UCSD-AML1 (cell line): ENCODE results near the gene OR51L1.
"Not testable (repeated sequence)": the region's sequence is repeated elsewhere in the genome, so short reads cannot be mapped to it uniquely, and the experiment has no call there.

Experiments
- DNase-seq: peaks from one replicate; lab custom pipeline; 2025; ENCODE audit not compliant: unreplicated experiment; lab: John Stamatoyannopoulos, UW

OR51L1 gene, protein sequence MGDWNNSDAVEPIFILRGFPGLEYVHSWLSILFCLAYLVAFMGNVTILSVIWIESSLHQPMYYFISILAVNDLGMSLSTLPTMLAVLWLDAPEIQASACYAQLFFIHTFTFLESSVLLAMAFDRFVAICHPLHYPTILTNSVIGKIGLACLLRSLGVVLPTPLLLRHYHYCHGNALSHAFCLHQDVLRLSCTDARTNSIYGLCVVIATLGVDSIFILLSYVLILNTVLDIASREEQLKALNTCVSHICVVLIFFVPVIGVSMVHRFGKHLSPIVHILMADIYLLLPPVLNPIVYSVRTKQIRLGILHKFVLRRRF

DNA sequence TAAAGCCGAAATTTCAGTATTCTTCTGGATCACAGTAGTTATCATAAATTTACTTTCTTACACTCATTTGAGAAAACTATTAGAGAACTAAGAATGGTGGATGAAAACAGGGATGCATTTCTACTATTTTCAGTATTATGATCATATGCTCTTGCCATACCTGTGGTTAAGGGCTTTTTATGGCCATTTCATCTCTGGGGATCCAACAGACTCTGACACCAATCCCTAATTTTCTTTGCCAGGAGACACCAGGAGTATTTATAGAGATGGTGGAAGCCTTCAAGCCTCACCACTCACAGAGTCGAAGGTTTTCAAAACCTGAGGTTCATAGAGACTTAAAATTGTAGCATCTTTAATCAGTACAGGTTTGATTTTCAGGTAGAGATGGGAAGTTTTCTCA is at the start of gene OR51L1:
Gene OR51L1 (plus strand): TSS at position 301 of the 400 bp plus-strand sequence. CDS start 4,132 bp downstream, outside the sequence.
- no peak for DNase-seq

DNA sequence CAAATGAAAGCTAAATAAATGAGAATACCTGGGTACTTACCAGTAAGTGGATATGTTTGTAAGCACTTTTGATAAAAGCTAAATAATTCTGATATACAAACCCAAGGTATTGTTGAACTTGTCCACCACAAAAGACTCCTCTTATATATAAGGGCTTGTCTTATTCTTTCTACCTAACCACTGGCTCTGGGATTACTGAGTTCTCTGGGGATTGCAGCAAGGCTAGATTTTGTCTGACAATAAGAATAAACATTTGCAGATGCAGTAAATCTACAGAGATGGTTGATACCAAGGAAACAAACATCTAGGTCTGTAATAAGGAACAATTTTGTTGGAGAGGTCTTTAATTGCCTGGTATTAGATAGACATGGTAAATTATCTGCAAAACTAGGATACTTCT is 47.1 kb upstream of the OR51L1 start, which contains the start of gene OR51A4:
Gene OR51A4 (minus strand): TSS at position 101 of the 400 bp plus-strand sequence. CDS start 505 bp downstream, outside the sequence.
- no peak for DNase-seq

GRCh38 chr11:4955613-4956012 is 39.0 kb upstream of the OR51L1 start, which contains the start of gene OR51A2:
Gene OR51A2, minus strand, starts transcription at chr11:4955713. Its CDS starts 0 bp downstream, at chr11:4955713.
- DNase-seq: not testable (repeated sequence)

DNA sequence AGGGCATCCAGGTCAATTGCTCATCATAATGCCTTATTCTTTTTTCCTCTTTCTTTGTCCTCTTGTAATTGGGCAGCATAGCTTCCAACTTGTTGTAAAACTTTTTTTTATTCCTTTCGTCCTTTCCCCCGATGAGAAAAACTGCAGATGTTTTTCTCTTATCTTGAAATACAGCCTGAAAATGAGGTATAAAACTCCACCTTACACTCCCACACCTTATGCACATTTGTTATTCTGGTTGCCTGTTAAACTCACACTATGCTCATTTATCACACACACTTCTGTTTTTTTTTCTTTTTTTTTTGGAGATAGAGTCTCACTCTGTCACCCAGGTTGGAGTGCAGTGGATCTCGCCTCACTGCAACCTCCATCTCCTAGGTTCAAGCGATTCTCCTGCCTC is 37.3 kb upstream of the OR51L1 start:
- no peak for DNase-seq

GRCh38 chr11:4960877-4961276 is 33.8 kb upstream of the OR51L1 start:
- DNase-seq: no peak

DNA sequence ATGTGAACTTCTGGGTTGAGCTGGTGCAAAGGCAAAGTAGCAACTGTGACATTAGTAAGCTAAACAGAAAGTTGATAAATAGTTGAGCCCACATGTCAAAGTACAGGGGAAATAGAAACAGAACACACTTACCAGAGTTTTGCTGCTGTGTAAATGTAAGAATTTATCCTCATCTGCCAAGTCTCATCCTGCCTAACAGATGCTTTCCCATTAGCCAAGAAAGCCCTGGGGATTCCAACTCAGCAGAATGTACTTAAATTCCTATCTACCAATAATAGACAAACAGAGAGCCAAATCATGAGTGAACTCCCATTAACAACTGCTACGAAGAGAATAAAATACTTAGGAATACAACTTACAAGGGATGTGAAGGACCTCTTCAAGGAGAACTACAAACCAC is 31.8 kb upstream of the OR51L1 start:
- DNase-seq: no peak

- DNase-seq: no peak
Observed at GRCh38 chr11:4975436-4975835, 19.2 kb upstream of the OR51L1 start.

- DNase-seq: no peak
Observed at GRCh38 chr11:4979036-4979435, 15.6 kb upstream of the OR51L1 start.

- no peak for DNase-seq
Observed at GRCh38 chr11:4982678-4983077, 12.0 kb upstream of the OR51L1 start.

GRCh38 chr11:4983841-4984240 is 10.8 kb upstream of the OR51L1 start:
- DNase-seq: no peak

- no peak for DNase-seq
Observed at GRCh38 chr11:4991060-4991459, 3.6 kb upstream of the OR51L1 start.

GRCh38 chr11:5004424-5005274 is 10.0 kb downstream of the OR51L1 start:
- DNase-seq: peak; percentile 18

DNA sequence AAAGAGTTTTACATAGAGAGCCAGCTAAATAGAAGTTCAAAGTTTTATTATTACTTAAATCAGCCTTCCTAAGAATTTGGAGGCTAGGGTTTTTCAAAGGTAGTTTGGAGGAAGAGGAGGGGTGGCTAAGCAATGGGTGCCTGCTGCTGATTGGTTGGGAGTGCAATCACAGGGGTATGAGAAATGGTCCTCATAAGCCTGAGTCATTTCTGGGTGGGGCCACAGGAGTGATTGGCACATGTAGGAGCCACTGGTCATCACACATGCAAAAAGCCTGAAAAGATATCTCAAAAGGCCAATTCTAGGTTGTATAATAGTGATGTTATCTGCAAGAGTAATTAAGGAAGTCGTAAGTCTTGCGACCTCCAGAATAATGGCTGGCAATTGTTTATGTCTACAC is 12.9 kb downstream of the OR51L1 start:
- no peak for DNase-seq

DNA sequence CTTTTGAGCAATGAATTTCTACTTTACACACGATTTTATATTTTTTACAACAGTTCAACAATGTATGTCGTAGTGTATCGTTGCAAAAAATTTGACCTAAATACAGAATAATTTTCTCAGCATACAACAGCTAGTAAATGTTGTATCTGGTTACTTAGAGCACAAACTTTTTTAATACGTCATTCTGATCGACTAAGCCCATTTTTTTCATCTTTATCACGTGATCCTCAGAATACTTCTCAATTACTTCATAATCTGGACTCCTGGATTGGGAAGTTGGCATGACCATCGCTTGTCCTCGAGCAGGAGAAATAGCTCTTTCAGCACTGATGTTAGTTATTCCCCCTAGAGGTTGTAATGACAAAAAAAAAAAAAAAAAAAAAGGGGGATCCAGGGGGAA is 16.6 kb downstream of the OR51L1 start:
- no peak for DNase-seq

- no peak for DNase-seq
Observed at GRCh38 chr11:5013012-5013411, 18.4 kb downstream of the OR51L1 start.

- no peak for DNase-seq
Observed at GRCh38 chr11:5021996-5022395, 27.3 kb downstream of the OR51L1 start.

GRCh38 chr11:5036669-5037068 is 42.0 kb downstream of the OR51L1 start:
- no peak for DNase-seq

- no peak for DNase-seq
Observed at GRCh38 chr11:5037926-5038325, 43.3 kb downstream of the OR51L1 start.

DNA sequence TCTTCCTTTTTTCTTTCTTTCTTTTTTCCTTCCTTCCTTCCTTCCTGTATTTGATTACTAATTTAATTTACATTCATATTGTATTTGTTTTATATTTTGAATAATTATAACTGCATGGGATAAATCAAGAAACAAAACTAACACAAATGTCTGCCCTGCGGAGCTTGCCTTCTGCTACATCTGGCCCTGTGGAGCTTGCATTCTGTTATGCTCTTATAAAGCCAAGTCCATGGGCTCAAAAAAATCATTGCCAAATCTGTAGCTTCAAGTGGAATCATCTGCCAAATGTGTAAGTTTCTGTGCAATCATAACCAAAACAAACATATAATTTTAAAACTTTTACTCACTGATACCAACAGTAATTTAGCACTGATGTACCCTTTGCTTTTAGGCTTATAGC is 43.7 kb downstream of the OR51L1 start:
- DNase-seq: no peak

DNA sequence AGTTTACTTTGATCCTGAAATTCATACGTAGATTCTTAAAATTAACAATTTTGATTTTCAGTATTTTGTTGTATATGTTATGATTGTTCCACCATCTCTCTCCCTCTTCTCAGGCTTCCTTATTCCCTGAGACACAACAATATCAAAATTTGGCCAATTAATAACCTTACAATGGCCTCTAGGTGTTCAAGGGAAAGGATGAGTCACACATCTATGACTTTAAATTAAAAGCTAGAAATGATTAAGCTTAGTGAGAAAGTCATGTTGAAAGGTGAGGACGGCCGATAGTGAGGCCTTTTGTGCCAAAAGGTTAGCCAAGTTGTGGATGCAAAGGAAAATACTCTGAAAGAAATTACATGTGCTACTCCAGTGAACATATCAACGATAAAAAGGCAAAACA is 46.2 kb downstream of the OR51L1 start:
- no peak for DNase-seq

- no peak for DNase-seq
Observed at GRCh38 chr11:5042091-5042490, 47.4 kb downstream of the OR51L1 start.

DNA sequence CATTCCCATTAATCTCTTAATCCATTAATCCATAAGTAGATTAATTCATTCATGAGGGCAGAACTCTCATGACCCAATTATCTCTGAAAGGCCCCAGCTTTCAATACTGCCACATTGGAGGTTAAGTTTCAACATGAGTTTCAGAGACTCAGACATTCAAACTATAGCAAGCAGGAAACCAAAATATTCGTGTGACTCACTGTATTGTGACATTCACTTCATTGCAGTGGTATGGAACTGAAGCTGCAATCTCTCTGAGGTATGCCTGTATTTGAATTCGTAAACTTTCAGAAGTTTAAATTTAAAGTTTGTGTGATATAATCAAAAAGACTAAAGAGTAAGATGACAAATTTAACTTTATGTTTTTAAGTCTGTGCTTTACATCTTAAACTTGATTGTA is 48.7 kb downstream of the OR51L1 start:
- DNase-seq: no peak
